HG03520 (cell line): ENCODE data around the gene PIK3R5.

Source experiments
- ATAC-seq: cut with Tn5 transposase; IDR thresholded peaks from one replicate; pipeline ENCODE4 v1.9.1; 2021; ENCODE audit warnings: mild to moderate bottlenecking, moderate library complexity; ENCODE audit not compliant: unreplicated experiment

Gene PIK3R5

DNA sequence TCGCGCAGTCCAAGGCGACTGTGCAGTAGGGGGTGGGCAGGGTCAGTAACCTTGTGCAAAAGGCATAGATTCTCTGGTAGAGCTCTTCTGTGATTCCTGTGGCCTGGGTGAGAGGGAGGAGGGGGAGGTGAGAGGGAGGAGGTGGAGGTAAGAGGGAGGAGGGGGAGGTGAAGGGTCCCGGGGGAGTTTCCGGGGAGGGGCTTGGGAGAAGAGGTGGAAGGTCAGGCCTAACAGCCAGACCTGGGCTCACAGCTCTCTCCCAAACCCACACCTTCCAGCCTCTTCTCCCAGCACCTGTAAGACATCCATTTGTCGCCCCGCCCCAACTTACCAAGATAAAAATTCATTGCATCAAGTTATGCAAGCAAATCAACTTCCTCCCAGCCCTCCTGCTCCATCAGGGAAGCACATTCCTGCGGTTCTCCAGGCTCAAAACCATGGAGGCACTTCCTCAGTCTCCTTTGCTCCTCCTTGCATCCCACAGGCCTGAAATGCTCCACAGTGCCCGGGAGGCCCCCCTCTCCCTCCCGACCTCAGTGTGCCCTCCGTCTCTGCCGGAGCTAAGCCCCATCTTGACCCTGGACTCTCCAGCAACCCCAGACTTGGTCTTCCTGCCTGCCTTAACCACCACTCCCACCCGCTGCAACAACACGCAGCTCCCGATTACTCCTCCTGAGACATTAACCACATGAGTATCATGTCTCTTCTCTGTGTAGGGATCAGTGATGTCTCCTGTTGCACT lies 128.5 kb downstream of the PIK3R5 start:
- no peak for ATAC-seq

DNA sequence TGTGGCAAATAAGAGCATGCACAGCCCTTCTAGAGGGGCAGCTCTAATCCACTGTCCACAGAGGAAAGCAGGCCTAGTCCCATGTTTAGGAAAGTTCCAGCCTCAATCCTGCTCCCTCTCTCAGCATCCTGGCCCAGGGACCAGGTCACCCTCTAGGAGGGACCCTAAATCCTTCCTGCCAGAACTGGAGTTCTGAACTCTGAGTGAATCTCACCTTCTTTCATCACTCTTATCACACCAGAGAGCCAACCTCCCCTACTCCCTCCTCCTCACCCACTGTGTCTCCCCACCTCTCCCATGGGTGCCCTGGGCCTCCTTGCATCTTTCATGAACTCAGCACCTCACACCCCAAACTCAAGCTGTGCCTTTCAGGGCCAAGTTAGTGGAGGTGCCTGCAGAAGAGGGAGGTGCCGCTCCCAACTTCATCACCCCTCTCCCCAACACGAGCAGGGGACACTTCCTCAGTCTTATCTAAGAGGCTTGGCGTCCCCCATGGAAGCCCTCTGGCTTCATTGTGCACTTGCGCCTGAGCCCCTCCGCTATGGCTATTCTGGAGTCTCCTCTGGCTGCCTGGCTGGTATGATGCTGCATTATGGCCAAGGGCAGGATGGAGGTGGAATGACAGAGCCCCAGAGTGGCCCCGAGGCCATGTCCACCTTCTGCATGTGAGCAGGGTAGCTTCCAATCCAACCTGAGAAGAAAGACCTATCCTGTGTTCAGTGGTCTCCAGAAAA lies 129.7 kb downstream of the PIK3R5 start:
- ATAC-seq = no peak

DNA sequence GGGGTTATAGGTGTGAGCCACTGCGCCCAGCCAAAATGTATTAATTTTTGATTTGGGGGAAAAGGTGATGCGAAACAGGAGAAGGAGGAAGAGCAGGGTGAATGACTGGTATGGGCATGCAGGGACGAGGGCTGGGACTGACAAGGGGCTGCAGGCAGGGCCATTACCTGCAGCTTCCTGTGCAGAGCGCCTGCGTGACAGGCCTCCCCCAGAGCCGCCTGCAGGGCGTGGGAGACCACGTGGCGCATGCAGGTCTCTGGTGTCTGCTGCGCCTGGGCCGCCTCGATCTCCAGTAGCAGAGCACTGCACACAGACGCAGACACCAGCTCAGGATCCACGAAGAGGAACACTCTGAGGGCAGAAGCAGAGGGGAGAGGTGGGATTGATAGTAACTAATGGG lies 130.4 kb downstream of the PIK3R5 start:
- no peak for ATAC-seq

DNA sequence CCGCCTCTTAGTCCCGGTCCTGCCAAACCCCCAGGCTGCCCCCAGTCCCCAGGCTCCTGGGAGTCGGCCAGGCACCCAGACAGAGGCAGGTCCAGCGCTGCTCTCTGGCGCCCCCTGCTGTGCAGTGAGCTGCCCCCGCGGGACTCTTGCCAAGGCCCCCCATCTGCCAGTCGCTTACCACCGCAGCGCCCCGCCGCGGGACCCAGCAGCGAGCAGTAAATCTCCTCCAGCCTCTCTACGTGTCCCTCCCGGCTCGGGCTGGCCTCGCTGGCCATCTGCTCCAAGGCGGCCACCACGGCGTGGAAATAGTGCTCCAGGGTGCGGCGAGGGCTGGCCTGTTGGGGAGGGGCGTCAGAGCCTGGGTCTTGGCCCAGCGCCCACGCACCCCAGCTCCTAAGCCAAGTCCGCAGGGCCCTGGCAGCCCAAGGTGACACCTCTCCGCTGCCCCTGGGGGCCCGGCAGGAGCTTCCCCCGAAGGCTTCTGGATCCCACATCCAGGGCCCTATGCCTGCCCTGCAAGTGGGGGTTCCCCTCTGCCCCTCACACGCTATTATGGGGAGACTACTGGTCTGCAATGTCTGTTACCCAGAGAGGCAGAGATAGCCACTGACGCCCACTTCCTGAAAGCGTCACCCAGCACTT lies 132.7 kb downstream of the PIK3R5 start:
- no peak for ATAC-seq

DNA sequence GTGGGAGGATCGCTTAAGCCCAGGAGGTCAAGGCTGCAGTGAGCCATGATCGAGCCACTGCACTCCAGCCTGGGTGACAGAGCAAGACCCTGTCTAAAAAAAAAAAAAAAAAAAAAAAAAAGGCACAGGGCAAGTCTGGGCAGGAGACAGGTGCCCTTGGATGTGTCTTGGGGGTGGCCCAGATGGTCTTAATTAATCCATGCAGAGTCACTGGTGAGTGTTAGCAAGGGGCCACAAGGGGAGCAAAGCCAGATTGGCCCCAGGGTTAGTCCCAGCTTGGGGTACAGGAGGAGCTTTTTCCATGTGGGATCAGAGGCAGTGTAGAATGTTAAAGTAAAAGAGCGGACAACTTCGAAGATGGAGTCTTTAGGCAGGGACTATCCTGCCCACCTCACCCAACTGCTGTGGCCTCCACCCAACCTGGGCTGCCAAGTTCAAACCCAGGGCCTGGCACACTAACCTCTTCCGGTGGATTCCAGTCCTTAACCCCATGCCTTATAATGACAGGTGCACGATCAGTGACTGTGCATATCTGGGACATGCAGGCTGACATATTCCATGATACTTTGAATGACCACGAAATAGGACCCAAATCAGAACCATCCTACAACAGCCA lies 134.2 kb downstream of the PIK3R5 start:
- no peak for ATAC-seq

DNA sequence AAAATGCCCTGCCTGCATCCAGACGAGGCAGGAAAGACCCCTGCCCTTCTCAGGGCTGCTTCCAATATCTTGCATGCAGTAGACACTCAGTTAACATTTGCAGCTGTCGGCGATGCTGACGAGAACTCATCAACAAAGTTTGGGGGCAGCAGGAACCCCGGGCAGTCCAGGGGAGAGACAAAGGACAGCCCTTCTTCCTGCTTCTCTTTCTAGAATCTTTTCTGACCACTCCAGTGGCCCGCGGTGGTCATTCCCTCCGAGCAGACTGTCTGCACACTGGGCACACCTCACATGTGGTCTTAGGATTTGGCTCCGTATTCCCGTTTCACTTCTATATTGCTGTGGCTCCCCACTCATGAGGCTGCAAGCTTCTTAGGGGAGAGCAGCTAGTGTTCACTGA lies 135.4 kb downstream of the PIK3R5 start:
- no peak for ATAC-seq

DNA sequence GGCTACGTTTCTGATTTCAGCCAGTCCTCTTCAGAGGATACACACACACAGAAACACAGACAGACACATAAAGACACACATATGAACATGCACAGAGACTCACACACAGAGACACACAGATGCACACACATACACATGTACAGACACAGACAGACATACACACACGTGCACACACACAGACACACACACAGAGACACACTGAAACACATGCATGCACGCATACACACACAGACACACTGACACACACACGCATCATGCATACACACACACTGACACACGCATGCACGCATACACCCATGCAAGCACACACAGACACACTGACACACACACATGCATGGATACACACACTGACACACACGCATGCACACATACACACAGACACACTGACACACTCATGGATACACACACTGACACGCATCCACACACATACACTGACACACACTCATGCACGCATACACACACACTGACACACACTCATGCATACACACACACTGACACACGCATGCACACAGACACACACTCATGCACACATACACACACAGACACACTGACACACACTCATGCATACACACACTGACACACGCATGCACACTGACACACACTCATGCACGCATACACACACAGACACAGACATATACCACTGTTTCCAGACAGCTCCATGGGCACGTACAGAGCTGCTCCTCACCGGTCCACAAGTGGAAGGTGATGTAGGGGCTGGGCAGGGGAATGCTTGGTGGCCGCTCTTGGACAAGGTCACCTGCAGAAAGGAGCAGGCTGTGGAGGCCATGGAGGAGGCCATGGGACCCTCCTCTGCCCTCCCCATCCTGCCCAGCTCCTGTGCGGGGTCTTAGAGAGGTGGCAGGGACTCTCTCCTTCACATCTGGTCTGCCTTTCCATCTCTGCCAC lies 136.2 kb downstream of the PIK3R5 start:
- no peak for ATAC-seq
